RWPE2 (cell line): ENCODE results near the gene SHOC2.

Experiments
- ATAC-seq: fragments of 200-7000 bp; cut with Tn5 transposase; 3 replicates; pipeline ENCODE4 v1.9.1; 2021; ENCODE audit warnings: low read depth
- DNase-seq: peaks from one replicate; pipeline ENCODE4 v3.0.0-alpha.2; 2020; ENCODE audit warnings: low spot score
- H3K27ac ChIP-seq: fragments of 450-650 bp; 2 replicates; pipeline ENCODE4 v1.5.1; 2017; ENCODE audit warnings: mild to moderate bottlenecking; ENCODE audit not compliant: poor library complexity, severe bottlenecking
- H3K27me3 ChIP-seq: fragments of 250-450 bp; sonication (Bioruptor Pico); 2 replicates; pipeline ENCODE4 v1.5.1; 2021; ENCODE audit warnings: mild to moderate bottlenecking, moderate library complexity; ENCODE audit not compliant: insufficient read depth, poor library complexity, severe bottlenecking
- H3K36me3 ChIP-seq: fragments of 250-450 bp; sonication (Bioruptor Pico); 2 replicates; pipeline ENCODE4 v1.5.1; 2020; ENCODE audit warnings: low read depth, mild to moderate bottlenecking, moderate library complexity
- H3K4me1 ChIP-seq: fragments of 250-450 bp; sonication (Bioruptor Pico); 2 replicates; pipeline ENCODE4 v1.5.1; 2021; ENCODE audit warnings: mild to moderate bottlenecking, moderate library complexity; ENCODE audit not compliant: insufficient read depth, poor library complexity, severe bottlenecking
- H3K4me3 ChIP-seq: fragments of 250-450 bp; sonication (Bioruptor Pico); 2 replicates; pipeline ENCODE4 v1.5.1; 2021; ENCODE audit warnings: mild to moderate bottlenecking, moderate library complexity; ENCODE audit not compliant: severe bottlenecking
- H3K9me3 ChIP-seq: fragments of 250-450 bp; sonication (Bioruptor Pico); 2 replicates; pipeline ENCODE4 v1.5.1; 2021; ENCODE audit warnings: mild to moderate bottlenecking, moderate library complexity; ENCODE audit not compliant: severe bottlenecking
- TF ChIP-seq, protein P1 (sequence below): fragments of 450-650 bp; IDR thresholded peaks from one replicate; pipeline ENCODE4 v1.5.1; 2017; ENCODE audit warnings: mild to moderate bottlenecking, moderate library complexity; ENCODE audit not compliant: poor library complexity, severe bottlenecking

The SHOC2 gene

DNA sequence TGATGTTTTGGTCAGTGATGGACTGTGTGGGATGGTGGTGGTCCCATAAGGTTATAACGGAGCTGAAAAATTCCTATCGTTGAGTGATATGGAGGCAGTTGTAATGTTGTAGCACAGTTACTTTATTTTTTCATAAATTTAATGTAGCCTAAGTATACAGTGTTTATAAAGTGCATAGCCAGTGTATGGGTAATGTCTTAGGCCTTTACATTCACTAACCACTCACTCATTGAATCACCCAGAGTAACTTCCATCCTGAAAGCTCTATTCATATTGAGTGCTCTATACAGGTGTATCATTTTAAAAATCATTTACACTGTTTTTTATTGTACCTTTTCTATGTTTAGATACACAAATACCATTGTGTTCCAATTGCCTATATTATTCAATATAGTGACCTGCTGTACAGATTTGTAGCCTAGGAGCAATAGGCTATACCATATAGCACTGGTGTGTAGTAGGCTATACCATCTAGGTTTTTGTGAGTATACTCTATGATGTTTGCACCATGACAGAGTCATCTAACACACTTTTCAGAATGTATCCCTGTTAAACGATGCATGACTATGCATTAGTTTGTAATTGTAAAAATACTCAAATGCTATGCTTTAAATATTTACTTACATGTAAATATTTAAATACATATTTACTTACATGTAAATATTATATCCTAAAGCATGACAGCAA, 26.7 kb upstream of the SHOC2 start:
- H3K4me3 ChIP-seq = no peak overlapping the region
- ATAC-seq (no peak), DNase-seq (no peak)
- no peaks in the 10 kb centered on the region for H3K9me3 ChIP-seq
- H3K4me1 ChIP-seq = peaks cover under 1% of the 10 kb centered on the region
- peaks cover 89% of the 10 kb centered on the region for H3K36me3 ChIP-seq
- H3K27me3 ChIP-seq = no peaks in the 10 kb centered on the region
- no peak overlapping the region for H3K27ac ChIP-seq
- TF ChIP-seq, protein P1, sequence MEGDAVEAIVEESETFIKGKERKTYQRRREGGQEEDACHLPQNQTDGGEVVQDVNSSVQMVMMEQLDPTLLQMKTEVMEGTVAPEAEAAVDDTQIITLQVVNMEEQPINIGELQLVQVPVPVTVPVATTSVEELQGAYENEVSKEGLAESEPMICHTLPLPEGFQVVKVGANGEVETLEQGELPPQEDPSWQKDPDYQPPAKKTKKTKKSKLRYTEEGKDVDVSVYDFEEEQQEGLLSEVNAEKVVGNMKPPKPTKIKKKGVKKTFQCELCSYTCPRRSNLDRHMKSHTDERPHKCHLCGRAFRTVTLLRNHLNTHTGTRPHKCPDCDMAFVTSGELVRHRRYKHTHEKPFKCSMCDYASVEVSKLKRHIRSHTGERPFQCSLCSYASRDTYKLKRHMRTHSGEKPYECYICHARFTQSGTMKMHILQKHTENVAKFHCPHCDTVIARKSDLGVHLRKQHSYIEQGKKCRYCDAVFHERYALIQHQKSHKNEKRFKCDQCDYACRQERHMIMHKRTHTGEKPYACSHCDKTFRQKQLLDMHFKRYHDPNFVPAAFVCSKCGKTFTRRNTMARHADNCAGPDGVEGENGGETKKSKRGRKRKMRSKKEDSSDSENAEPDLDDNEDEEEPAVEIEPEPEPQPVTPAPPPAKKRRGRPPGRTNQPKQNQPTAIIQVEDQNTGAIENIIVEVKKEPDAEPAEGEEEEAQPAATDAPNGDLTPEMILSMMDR = no peak

DNA sequence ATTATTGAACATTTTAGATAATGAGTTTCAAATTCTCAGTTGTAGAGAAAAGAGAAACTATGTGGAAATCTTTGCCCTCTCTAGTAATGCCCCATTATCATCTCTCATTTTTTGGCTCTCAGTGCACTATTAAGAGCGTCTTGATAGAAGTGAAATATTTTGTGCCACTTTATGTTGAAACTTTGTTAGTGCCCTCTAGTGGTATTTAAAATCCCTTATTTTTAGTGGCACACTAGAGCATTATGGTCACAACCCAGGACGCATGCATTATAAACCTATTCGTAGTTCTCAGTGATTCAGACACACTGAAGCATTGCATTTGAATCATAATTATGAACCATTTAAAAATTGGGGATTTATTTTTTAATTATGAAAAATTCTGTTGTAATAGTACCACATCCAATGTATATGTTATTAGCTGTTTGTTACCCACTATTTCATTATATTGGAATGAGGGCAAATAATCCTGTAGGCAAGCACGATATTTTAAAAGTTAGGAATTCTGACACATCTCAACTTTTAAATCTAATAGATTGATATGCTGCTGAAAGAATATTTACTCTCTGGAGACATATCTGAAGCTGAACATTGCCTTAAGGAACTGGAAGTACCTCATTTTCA, 25.7 kb upstream of the SHOC2 start:
- no peak overlapping the region for H3K27ac ChIP-seq
- H3K4me3 ChIP-seq = no peak overlapping the region
- H3K9me3 ChIP-seq = no peaks in the 10 kb centered on the region
- TF ChIP-seq, protein P1 = peak; percentile 82
- H3K36me3 ChIP-seq = peaks cover 89% of the 10 kb centered on the region
- peaks cover 10% of the 10 kb centered on the region for H3K4me1 ChIP-seq
- ATAC-seq (peak; percentile 80; the same call in 2 of the 3 replicates), DNase-seq (no peak)
- no peaks in the 10 kb centered on the region for H3K27me3 ChIP-seq

DNA sequence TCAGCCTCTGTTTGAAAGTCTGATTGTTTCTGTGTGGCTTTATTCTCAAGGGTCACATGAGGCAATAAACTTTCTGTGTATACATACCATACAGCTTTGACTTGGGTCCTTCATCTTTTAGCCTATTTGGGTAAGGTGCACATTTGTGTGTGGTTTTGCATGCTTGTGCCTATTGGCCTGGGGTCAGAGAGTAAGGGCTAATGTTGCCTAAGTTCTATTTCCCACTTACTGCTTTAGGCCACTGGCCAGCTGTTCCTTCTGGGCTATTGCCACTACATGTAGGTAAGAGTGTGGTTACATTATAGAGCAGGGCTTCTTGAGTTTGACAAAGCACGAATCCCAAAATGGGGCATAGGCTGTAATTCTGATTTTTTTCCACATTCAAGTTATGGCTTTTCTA, 22.2 kb upstream of the SHOC2 start:
- Histone ChIP-seq H3K36me3 (peaks cover 90% of the 10 kb centered on the region), H3K4me1 (peaks cover 16% of the 10 kb centered on the region), H3K4me3 (no peak overlapping the region), H3K27me3 (no peaks in the 10 kb centered on the region), H3K9me3 (no peaks in the 10 kb centered on the region), H3K27ac (no peak overlapping the region)
- no peak for ATAC-seq
- DNase-seq = no peak
- TF ChIP-seq, protein P1 = no peak

DNA sequence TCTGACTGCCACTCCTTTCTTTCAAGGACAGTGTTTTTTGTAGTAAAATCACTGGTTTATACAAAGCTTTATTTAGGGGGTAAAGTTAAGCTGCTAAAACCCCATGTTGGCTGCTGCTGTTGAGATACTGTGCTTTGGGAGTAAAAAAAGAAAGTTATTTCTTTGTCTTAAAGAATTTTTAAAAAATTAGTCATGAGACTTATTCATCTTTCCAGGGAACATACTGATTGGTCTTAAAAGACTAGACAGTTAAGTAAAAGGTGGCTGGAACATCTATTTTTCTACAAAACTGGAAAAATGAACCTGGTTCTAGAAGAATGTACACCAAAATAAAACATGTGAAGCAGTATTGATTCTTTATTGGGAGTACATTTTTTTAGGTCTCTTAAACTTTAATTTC, 21.0 kb upstream of the SHOC2 start:
- H3K36me3 ChIP-seq = peaks cover 79% of the 10 kb centered on the region
- H3K27me3 ChIP-seq = no peaks in the 10 kb centered on the region
- ATAC-seq = peak; percentile 35; the same call in 1 of the 3 replicates
- no peaks in the 10 kb centered on the region for H3K9me3 ChIP-seq
- TF ChIP-seq, protein P1 = no peak
- peak overlapping the region; percentile 35 for H3K27ac ChIP-seq
- H3K4me3 ChIP-seq = no peak overlapping the region
- DNase-seq = no peak
- H3K4me1 ChIP-seq = peaks cover 28% of the 10 kb centered on the region

DNA sequence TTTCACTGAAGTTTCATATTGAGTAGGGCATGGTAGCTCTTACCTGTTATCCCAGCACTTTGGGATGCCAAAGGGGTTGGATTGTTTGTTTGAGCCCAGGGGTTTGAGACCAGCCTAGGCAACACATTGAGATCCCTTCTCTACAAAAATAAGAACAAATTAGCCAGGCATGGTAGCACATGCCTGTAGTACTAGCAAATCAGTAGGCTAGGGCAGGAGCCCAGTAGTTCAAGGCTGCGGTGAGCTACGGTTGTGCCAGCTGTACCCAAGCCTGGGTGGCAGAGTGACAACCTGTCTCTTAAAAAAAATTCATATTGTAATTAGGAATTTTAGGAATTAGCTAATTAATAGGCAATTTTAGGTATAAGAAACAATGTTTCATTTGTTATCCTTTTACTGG, 18.4 kb upstream of the SHOC2 start:
- TF ChIP-seq, protein P1 = no peak
- Histone ChIP-seq H3K27ac (peak overlapping the region; percentile 66), H3K4me1 (peaks cover 28% of the 10 kb centered on the region), H3K9me3 (no peaks in the 10 kb centered on the region), H3K4me3 (no peak overlapping the region), H3K27me3 (no peaks in the 10 kb centered on the region), H3K36me3 (peaks cover 60% of the 10 kb centered on the region)
- no peak for DNase-seq
- ATAC-seq = no peak
